Caco-2 (cell line): ENCODE data around the gene NTNG1. TPM values are rescaled to one million over a fixed set of nuclear protein-coding genes. Genes with fewer than 3 reads are reported as not detected.

Experiments used
- BruUV-seq: library from RNA; stranded (reverse); fragments of 400-500 nt; replicated peaks from 2 replicates; lab custom pipeline; 2021; lab: Mats Ljungman, UMichigan
- CTCF ChIA-PET: fragments of 300-600 bp; sonication (Branson Sonifier 250); formaldehyde crosslinking; loops from one replicate; lab custom pipeline; 2022; ENCODE audit warnings: antibody characterized with exemption; lab: Charles Lee
- POLR2A ChIA-PET: fragments of 300-600 bp; sonication (Branson Sonifier 250); formaldehyde crosslinking; loops from one replicate; lab custom pipeline; 2022; ENCODE audit warnings: antibody characterized with exemption; lab: Charles Lee
- DNase-seq, 2 experiments: peaks; one replicate each; pipeline versions ENCODE4 v3.0.0 to v3.0.0-alpha.2; 2020 to 2022
- H3K27me3 ChIP-seq: replicated peaks from 2 replicates; pipeline ENCODE4 v1.6.0; 2011; ENCODE audit warnings: low read length; ENCODE audit not compliant: control insufficient read depth, insufficient read depth
- H3K36me3 ChIP-seq: 2 replicates; pipeline ENCODE4 v1.5.1; 2011; ENCODE audit warnings: low read length; ENCODE audit not compliant: control insufficient read depth, insufficient read depth
- H3K4me1 ChIP-seq: fragments of 250-450 bp; sonication (Bioruptor Pico); 2 replicates; pipeline ENCODE4 v1.5.1; 2020; ENCODE audit warnings: mild to moderate bottlenecking
- H3K4me3 ChIP-seq: 2 replicates; pipeline ENCODE4 v1.5.1; 2011; ENCODE audit warnings: low read depth, mild to moderate bottlenecking, control low read depth, low read length
- H3K9me3 ChIP-seq: fragments of 250-450 bp; sonication (Bioruptor Pico); 2 replicates; pipeline ENCODE4 v1.5.1; 2020; ENCODE audit warnings: mild to moderate bottlenecking, moderate library complexity
- H3K27ac Mint-ChIP-seq: one replicate; pipeline ENCODE4 v1.8.0; 2022; ENCODE audit warnings: mixed read lengths; ENCODE audit not compliant: unreplicated experiment
- H3K27me3 Mint-ChIP-seq: one replicate; pipeline ENCODE4 v1.8.0; 2022; ENCODE audit warnings: mixed read lengths; ENCODE audit not compliant: insufficient read depth, unreplicated experiment
- H3K36me3 Mint-ChIP-seq: one replicate; pipeline ENCODE4 v1.8.0; 2022; ENCODE audit warnings: mild to moderate bottlenecking, mixed read lengths; ENCODE audit not compliant: insufficient read depth, unreplicated experiment
- H3K4me1 Mint-ChIP-seq: one replicate; pipeline ENCODE4 v1.8.0; 2022; ENCODE audit warnings: low read depth, mixed read lengths; ENCODE audit not compliant: unreplicated experiment
- H3K4me3 Mint-ChIP-seq: one replicate; pipeline ENCODE4 v1.8.0; 2022; ENCODE audit warnings: mild to moderate bottlenecking, moderate library complexity, mixed read lengths; ENCODE audit not compliant: unreplicated experiment
- H3K9me3 Mint-ChIP-seq: one replicate; pipeline ENCODE4 v1.8.0; 2022; ENCODE audit warnings: mixed read lengths; ENCODE audit not compliant: unreplicated experiment
- CTCF ChIP-seq, 2 experiments: fragments of 200-600 bp in 1 of 2; IDR thresholded peaks; 1 replicate in 1 of 2; 2 replicates in 1 of 2; pipeline versions ENCODE4 v1.5.1 to v1.8.0; 2011 to 2022; ENCODE audit warnings: antibody characterized with exemption in 1 of 2, control low read depth in 1 of 2, inconsistent platforms in 1 of 2, low read depth in 1 of 2, low read length in 1 of 2, mild to moderate bottlenecking in 1 of 2, moderate library complexity in 1 of 2; ENCODE audit not compliant: insufficient read depth in 1 of 2, severe bottlenecking in 1 of 2, unreplicated experiment in 1 of 2
- intact Hi-C: fragments of 100-400 bp; cut with micrococcal nuclease; formaldehyde crosslinking; loops from one replicate; pipeline ENCODE4 v1.10.0; 2022; ENCODE audit not compliant: unreplicated experiment
- total RNA-seq: library from RNA; stranded (reverse); gene quantifications from 2 replicates; pipeline ENCODE4 v1.2.3, GENCODE V29; 2022

Gene NTNG1
- total RNA-seq, 1 experiment from 2014 or later, result not detected

DNA sequence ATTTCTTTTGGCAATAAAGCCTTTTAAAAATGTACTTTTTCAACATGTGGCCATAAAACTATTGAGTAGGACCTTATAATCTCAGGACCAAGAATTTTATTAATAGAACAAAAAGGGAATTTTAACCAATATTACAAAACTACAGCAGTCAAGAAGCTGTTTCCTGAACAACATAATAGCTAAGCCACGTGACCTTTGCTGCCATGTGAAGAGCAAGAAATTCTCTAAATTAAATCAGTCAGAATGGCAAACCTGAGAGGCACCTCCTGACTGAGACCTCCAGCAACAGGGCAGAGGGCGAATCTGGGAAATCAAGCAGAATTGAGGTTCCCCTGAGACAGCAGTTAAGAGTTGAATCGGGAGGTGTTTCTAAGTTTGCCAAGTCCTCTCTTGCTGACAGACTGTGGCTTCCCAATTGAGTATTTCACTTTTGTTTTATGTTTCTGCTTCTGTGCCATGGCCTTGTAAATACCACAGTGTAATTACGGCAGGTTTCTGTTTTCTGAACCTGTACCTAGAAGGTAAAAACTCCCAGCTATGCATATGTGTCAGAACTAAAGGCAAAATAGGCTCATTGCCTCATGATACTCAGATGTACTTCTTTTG lies 358.4 kb downstream of the NTNG1 start:
- Mint-ChIP-seq H3K4me3 (no peak overlapping the region), H3K27ac (no peak overlapping the region), H3K27me3 (peaks cover 11% of the 10 kb centered on the region), H3K4me1 (no peaks in the 10 kb centered on the region), H3K36me3 (no peaks in the 10 kb centered on the region), H3K9me3 (no peaks in the 10 kb centered on the region)
- DNase-seq, result no peak
- TF ChIP-seq CTCF (IDR thresholded peaks at IDR 0.05; ENCODE audit: insufficient read depth in 1 of 2, low read depth in 1 of 2, low read length in 1 of 2, severe bottlenecking in 1 of 2, unreplicated experiment in 1 of 2), result no peak
- POLR2A ChIA-PET, result no interaction called here
- CTCF ChIA-PET, result no interaction called here
- BruUV-seq, result no TSS peak
- intact Hi-C loops, result no loop called here
- Histone ChIP-seq H3K9me3 (no peaks in the 10 kb centered on the region), H3K27me3 (no peaks in the 10 kb centered on the region), H3K4me3 (no peak overlapping the region), H3K36me3 (no peaks in the 10 kb centered on the region), H3K4me1 (no peaks in the 10 kb centered on the region)

GRCh38 chr1:107501081-107501605 lies 360.3 kb downstream of the NTNG1 start:
- no peaks in the 10 kb centered on the region for H3K9me3 Mint-ChIP-seq
- BruUV-seq, result no TSS peak
- no peaks in the 10 kb centered on the region for H3K4me1 Mint-ChIP-seq
- no peak for TF ChIP-seq CTCF (IDR thresholded peaks at IDR 0.05; ENCODE audit: insufficient read depth in 1 of 2, low read depth in 1 of 2, low read length in 1 of 2, severe bottlenecking in 1 of 2, unreplicated experiment in 1 of 2)
- Histone ChIP-seq H3K9me3 (no peaks in the 10 kb centered on the region), H3K4me1 (no peaks in the 10 kb centered on the region), H3K4me3 (no peak overlapping the region), H3K27me3 (no peaks in the 10 kb centered on the region), H3K36me3 (no peaks in the 10 kb centered on the region)
- H3K27ac Mint-ChIP-seq, result no peak overlapping the region
- intact Hi-C loops, result no loop called here
- ChIA-PET CTCF (no interaction called here), POLR2A (no interaction called here)
- peaks cover 3% of the 10 kb centered on the region for H3K27me3 Mint-ChIP-seq
- no peak for DNase-seq
- no peak overlapping the region for H3K4me3 Mint-ChIP-seq
- H3K36me3 Mint-ChIP-seq, result no peaks in the 10 kb centered on the region

GRCh38 chr1:107510347-107510746 lies 369.5 kb downstream of the NTNG1 start:
- no peaks in the 10 kb centered on the region for H3K36me3 Mint-ChIP-seq
- no peaks in the 10 kb centered on the region for H3K27me3 Mint-ChIP-seq
- Histone ChIP-seq H3K9me3 (no peaks in the 10 kb centered on the region), H3K27me3 (no peaks in the 10 kb centered on the region), H3K4me3 (no peak overlapping the region), H3K36me3 (no peaks in the 10 kb centered on the region), H3K4me1 (no peaks in the 10 kb centered on the region)
- POLR2A ChIA-PET, result no interaction called here
- H3K27ac Mint-ChIP-seq, result no peak overlapping the region
- no TSS peak for BruUV-seq
- no peaks in the 10 kb centered on the region for H3K9me3 Mint-ChIP-seq
- no peak for TF ChIP-seq CTCF (IDR thresholded peaks at IDR 0.05; ENCODE audit: insufficient read depth in 1 of 2, low read depth in 1 of 2, low read length in 1 of 2, severe bottlenecking in 1 of 2, unreplicated experiment in 1 of 2)
- CTCF ChIA-PET, result no interaction called here
- DNase-seq, result no peak
- intact Hi-C loops, result no loop called here
- no peaks in the 10 kb centered on the region for H3K4me1 Mint-ChIP-seq
- no peak overlapping the region for H3K4me3 Mint-ChIP-seq
